Measurements from ENCODE around the gene HPX. TPM values are rescaled to one million over a fixed set of nuclear protein-coding genes. Genes with fewer than 3 reads are reported as not detected.

Gene HPX
- total and polyA plus RNA-seq, 10 donors = 0.65 to 3.8 (median 1.4) TPM; not detected in 1

DNA sequence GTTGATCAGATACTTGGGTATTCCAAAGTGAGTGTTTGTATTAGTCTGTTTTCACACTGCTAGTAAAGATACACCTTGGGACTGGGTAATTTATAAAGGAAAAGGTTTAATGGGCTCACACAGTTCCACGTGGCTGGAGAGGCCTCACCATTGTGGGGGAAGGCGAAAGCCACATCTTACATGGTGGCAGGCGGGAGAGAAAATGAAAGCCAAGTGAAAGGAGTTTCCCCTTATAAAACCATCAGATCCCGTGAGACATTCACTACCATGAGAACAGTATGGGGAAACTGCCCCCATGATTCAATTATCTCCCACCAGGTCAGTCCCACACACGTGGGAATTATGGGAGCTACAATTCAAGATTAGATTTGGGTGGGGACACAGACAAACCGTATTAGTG, 47.6 kb upstream of the HPX start:
- Histone ChIP-seq H3K36me3 (peaks cover 0 to 99% (median 42%) of the 10 kb centered on the region in 6 donors), H3K27ac (no peak overlapping the region), H3K4me3 (no peak overlapping the region), H3K27me3 (replicated peaks in 1 of 7) (no peaks in the 10 kb centered on the region), H3K4me1 (peaks cover 3 to 45% (median 15%) of the 10 kb centered on the region in 6 donors), H3K9me3 (no peaks in the 10 kb centered on the region)
- TF ChIP-seq, protein P1, sequence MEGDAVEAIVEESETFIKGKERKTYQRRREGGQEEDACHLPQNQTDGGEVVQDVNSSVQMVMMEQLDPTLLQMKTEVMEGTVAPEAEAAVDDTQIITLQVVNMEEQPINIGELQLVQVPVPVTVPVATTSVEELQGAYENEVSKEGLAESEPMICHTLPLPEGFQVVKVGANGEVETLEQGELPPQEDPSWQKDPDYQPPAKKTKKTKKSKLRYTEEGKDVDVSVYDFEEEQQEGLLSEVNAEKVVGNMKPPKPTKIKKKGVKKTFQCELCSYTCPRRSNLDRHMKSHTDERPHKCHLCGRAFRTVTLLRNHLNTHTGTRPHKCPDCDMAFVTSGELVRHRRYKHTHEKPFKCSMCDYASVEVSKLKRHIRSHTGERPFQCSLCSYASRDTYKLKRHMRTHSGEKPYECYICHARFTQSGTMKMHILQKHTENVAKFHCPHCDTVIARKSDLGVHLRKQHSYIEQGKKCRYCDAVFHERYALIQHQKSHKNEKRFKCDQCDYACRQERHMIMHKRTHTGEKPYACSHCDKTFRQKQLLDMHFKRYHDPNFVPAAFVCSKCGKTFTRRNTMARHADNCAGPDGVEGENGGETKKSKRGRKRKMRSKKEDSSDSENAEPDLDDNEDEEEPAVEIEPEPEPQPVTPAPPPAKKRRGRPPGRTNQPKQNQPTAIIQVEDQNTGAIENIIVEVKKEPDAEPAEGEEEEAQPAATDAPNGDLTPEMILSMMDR (IDR thresholded peaks at IDR 0.05 in 8 of 11, conservative IDR thresholded peaks at IDR 0.05 in 3 of 11) = no peak
- TF ChIP-seq POLR2AphosphoS5 (IDR thresholded peaks at IDR 0.05) (no peak), POLR2A (IDR thresholded peaks at IDR 0.05) (no peak)
- 74 to 95% (median 86%) methylated on average over 6 of the region's 6 CpGs for WGBS, 5 donors
- intact Hi-C loops (cut with DNase I; ENCODE audit: low total_unique reads) = no loop called here
- DNase-seq = no peak

DNA sequence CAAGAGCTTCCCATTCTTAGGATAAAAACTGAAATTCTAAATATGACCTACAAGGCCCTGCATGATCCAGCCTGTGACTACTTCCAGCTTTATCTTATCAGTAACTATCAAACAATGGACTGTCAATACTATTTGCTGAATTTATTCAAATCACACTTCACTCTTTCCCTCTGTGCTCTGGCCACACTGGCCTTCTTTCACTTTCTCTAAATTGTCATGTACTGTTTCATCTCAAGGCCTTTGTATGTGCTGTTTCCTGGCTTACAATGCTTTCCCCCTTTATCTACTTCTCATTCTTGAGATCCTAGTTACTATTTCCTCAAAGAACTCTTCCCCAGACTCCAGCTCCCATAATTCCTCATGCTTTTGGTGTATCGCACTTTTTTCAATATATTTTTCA, 46.2 kb upstream of the HPX start:
- intact Hi-C loops (cut with DNase I; ENCODE audit: low total_unique reads) = no loop called here

GRCh38 chr11:6486256-6486655, 45.5 kb upstream of the HPX start:
- Histone ChIP-seq H3K27me3 (replicated peaks in 1 of 7) (no peaks in the 10 kb centered on the region), H3K27ac (peak overlapping the region in 6 of 8 donors; percentile 17 to 73 (median 34)), H3K4me1 (peaks cover 15 to 63% (median 33%) of the 10 kb centered on the region in 6 donors), H3K36me3 (peaks cover 0 to 91% (median 43%) of the 10 kb centered on the region in 6 donors), H3K9me3 (no peaks in the 10 kb centered on the region), H3K4me3 (no peak overlapping the region)
- WGBS, 5 donors = 71 to 86% (median 82%) methylated on average over 3 of the region's 3 CpGs
- no peak for DNase-seq
- intact Hi-C loops (cut with DNase I; ENCODE audit: low total_unique reads) = no loop called here
- TF ChIP-seq POLR2AphosphoS5 (IDR thresholded peaks at IDR 0.05) = no peak
- TF ChIP-seq, protein P1 (IDR thresholded peaks at IDR 0.05 in 8 of 11, conservative IDR thresholded peaks at IDR 0.05 in 3 of 11) = no peak
- TF ChIP-seq POLR2A (IDR thresholded peaks at IDR 0.05) = no peak

More for the DNA sequence above, 46.2 kb upstream of the HPX start:
- Histone ChIP-seq H3K9me3 (no peaks in the 10 kb centered on the region), H3K4me1 (peaks cover 14 to 59% (median 29%) of the 10 kb centered on the region in 6 donors), H3K4me3 (no peak overlapping the region), H3K27me3 (replicated peaks in 1 of 7) (no peaks in the 10 kb centered on the region), H3K27ac (peak overlapping the region in 7 of 8 donors; percentile 17 to 73 (median 26)), H3K36me3 (peaks cover 0 to 97% (median 45%) of the 10 kb centered on the region in 6 donors)
- no peak for DNase-seq
- TF ChIP-seq POLR2A (IDR thresholded peaks at IDR 0.05) (no peak), POLR2AphosphoS5 (IDR thresholded peaks at IDR 0.05) (no peak)
- TF ChIP-seq, protein P1 (IDR thresholded peaks at IDR 0.05 in 8 of 11, conservative IDR thresholded peaks at IDR 0.05 in 3 of 11) = no peak
- WGBS, 5 donors = 71 to 93% (median 82%) methylated on average over 1 of the region's 1 CpG

DNA sequence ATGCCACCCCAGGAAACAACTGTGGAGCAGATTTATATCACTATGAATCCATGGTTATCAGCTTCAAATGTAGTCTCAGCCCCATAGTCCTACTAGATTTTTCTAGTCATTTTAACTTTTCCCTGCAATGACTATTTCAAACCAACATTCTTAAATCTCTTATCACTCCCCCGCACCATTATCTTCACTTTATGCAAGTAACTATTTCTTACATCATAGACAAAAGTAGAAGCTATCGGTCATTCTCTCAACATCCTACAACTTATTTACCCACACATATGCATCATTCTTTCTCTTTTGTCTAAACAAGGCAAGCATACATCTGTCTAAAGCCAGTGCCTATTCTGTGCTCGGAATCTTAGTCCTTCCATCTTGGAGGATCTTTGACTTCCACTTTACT, 44.9 kb upstream of the HPX start:
- no peaks in the 10 kb centered on the region for H3K9me3 ChIP-seq
- intact Hi-C loops (cut with DNase I; ENCODE audit: low total_unique reads) = no loop called here
- H3K36me3 ChIP-seq = peaks cover 0 to 85% (median 43%) of the 10 kb centered on the region in 6 donors
- H3K4me1 ChIP-seq = peaks cover 16 to 67% (median 35%) of the 10 kb centered on the region in 6 donors
- no peak for TF ChIP-seq POLR2AphosphoS5 (IDR thresholded peaks at IDR 0.05)
- TF ChIP-seq, protein P1 (IDR thresholded peaks at IDR 0.05 in 8 of 11, conservative IDR thresholded peaks at IDR 0.05 in 3 of 11) = no peak
- no peak for TF ChIP-seq POLR2A (IDR thresholded peaks at IDR 0.05)
- 83 to 96% (median 95%) methylated on average over 3 of the region's 3 CpGs for WGBS, 5 donors
- no peaks in the 10 kb centered on the region for H3K27me3 ChIP-seq (replicated peaks in 1 of 7)
- H3K27ac ChIP-seq = no peak overlapping the region
- no peak overlapping the region for H3K4me3 ChIP-seq
- DNase-seq = no peak
